H9 (cell line): ENCODE data around the gene ANP32A. TPM values are rescaled to one million over a fixed set of nuclear protein-coding genes. Genes with fewer than 3 reads are reported as not detected.

Experiments used
- DNase-seq: peaks from one replicate; pipeline ENCODE4 v3.0.0-alpha.2; 2017
- H2AFZ ChIP-seq: one replicate; pipeline ENCODE4 v1.6.1; 2013; ENCODE audit warnings: mild to moderate bottlenecking, low read length, control low read depth, moderate library complexity
- H2AK5ac ChIP-seq: 2 replicates; pipeline ENCODE4 v1.6.1; 2013; ENCODE audit warnings: low read length, control low read depth, mixed read lengths; ENCODE audit not compliant: insufficient read length
- H2BK120ac ChIP-seq: one replicate; pipeline ENCODE4 v1.6.1; 2013; ENCODE audit warnings: low read depth, mild to moderate bottlenecking, low read length, control low read depth, inconsistent platforms; ENCODE audit not compliant: poor library complexity, severe bottlenecking
- H2BK12ac ChIP-seq: 2 replicates; pipeline ENCODE4 v1.6.1; 2013; ENCODE audit warnings: low read length, control low read depth, mixed read lengths, low read depth; ENCODE audit not compliant: insufficient read length
- H2BK15ac ChIP-seq: 2 replicates; pipeline ENCODE4 v1.6.1; 2013; ENCODE audit warnings: low read depth, low read length, control low read depth
- H2BK20ac ChIP-seq: one replicate; pipeline ENCODE4 v1.6.1; 2013; ENCODE audit warnings: low read depth, mild to moderate bottlenecking, low read length, control low read depth, inconsistent platforms; ENCODE audit not compliant: poor library complexity, severe bottlenecking
- H2BK5ac ChIP-seq: 2 replicates; pipeline ENCODE4 v1.6.1; 2013; ENCODE audit warnings: low read length, control low read depth, mixed read lengths; ENCODE audit not compliant: insufficient read length
- H3K14ac ChIP-seq: 2 replicates; pipeline ENCODE4 v1.6.1; 2013; ENCODE audit warnings: low read length, control low read depth; ENCODE audit not compliant: insufficient read depth
- H3K18ac ChIP-seq: 2 replicates; pipeline ENCODE4 v1.6.1; 2013; ENCODE audit warnings: low read depth, mild to moderate bottlenecking, mixed read lengths, low read length, control low read depth; ENCODE audit not compliant: insufficient read length
- H3K23ac ChIP-seq: 2 replicates; pipeline ENCODE4 v1.6.1; 2013; ENCODE audit warnings: low read length, control low read depth, mixed read lengths, low read depth; ENCODE audit not compliant: insufficient read length
- H3K23me2 ChIP-seq: 2 replicates; pipeline ENCODE4 v1.6.1; 2013; ENCODE audit warnings: low read depth, mild to moderate bottlenecking, mixed read lengths, low read length, control low read depth; ENCODE audit not compliant: insufficient read length, poor library complexity, severe bottlenecking
- H3K27ac ChIP-seq: 2 replicates; pipeline ENCODE4 v1.5.1; 2013; ENCODE audit warnings: low read length, control low read depth, mixed read lengths, low read depth; ENCODE audit not compliant: insufficient read length
- H3K27me3 ChIP-seq: 2 replicates; pipeline ENCODE4 v1.6.1; 2013; ENCODE audit warnings: low read length, control low read depth, inconsistent platforms; ENCODE audit not compliant: insufficient read depth
- H3K4ac ChIP-seq: 2 replicates; pipeline ENCODE4 v1.6.1; 2013; ENCODE audit warnings: low read depth, mild to moderate bottlenecking, control low read depth, inconsistent platforms, low read length, moderate library complexity
- H3K4me1 ChIP-seq: 2 replicates; pipeline ENCODE4 v1.6.1; 2013; ENCODE audit warnings: low read length, control low read depth, inconsistent platforms; ENCODE audit not compliant: insufficient read depth
- H3K4me2 ChIP-seq: 2 replicates; pipeline ENCODE4 v1.6.1; 2013; ENCODE audit warnings: low read length, control low read depth, mixed read lengths; ENCODE audit not compliant: insufficient read length, insufficient read depth
- H3K56ac ChIP-seq: 2 replicates; pipeline ENCODE4 v1.6.1; 2013; ENCODE audit warnings: low read depth, mild to moderate bottlenecking, mixed read lengths, low read length, control low read depth; ENCODE audit not compliant: insufficient read length
- H3K79me1 ChIP-seq: 2 replicates; pipeline ENCODE4 v1.6.1; 2013; ENCODE audit warnings: low read depth, mild to moderate bottlenecking, moderate library complexity, low read length, control low read depth, inconsistent platforms; ENCODE audit not compliant: insufficient read depth, poor library complexity, severe bottlenecking
- H3K79me2 ChIP-seq: 2 replicates; pipeline ENCODE4 v1.6.1; 2013; ENCODE audit warnings: low read length, control low read depth, inconsistent platforms; ENCODE audit not compliant: insufficient read depth
- H3K9ac ChIP-seq: 2 replicates; pipeline ENCODE4 v1.6.1; 2013; ENCODE audit warnings: low read length, control low read depth, mixed read lengths; ENCODE audit not compliant: insufficient read length; ENCODE audit errors: extremely low read depth
- H3K9me3 ChIP-seq: one replicate; pipeline ENCODE4 v1.6.1; 2013; ENCODE audit warnings: low read depth, low read length, inconsistent platforms; ENCODE audit not compliant: control insufficient read depth
- H3T11ph ChIP-seq: one replicate; pipeline ENCODE4 v1.6.1; 2013; ENCODE audit warnings: mild to moderate bottlenecking, low read length, control low read depth, inconsistent platforms
- H4K20me1 ChIP-seq: one replicate; pipeline ENCODE4 v1.6.1; 2013; ENCODE audit not compliant: control insufficient read depth, insufficient read length, insufficient read depth
- H4K5ac ChIP-seq: 2 replicates; pipeline ENCODE4 v1.6.1; 2013; ENCODE audit warnings: low read depth, mild to moderate bottlenecking, mixed read lengths, low read length, control low read depth; ENCODE audit not compliant: insufficient read length
- H4K8ac ChIP-seq: replicated peaks from 2 replicates; pipeline ENCODE4 v1.6.1; 2013; ENCODE audit warnings: low read length, control low read depth, mixed read lengths, low read depth; ENCODE audit not compliant: insufficient read length
- H4K91ac ChIP-seq: 2 replicates; pipeline ENCODE4 v1.6.1; 2013; ENCODE audit warnings: low read depth, mild to moderate bottlenecking, moderate library complexity, mixed read lengths, low read length, control low read depth; ENCODE audit not compliant: insufficient read length
- H3K27ac Mint-ChIP-seq, 3 experiments: 2 replicates in 2 of 3; 3 replicates in 1 of 3; pipeline ENCODE4 v1.8.0; 2020 to 2021; ENCODE audit warnings: mixed read lengths in 3 of 3, mild to moderate bottlenecking in 1 of 3, moderate library complexity in 1 of 3
- H3K27me3 Mint-ChIP-seq: 2 replicates; pipeline ENCODE4 v1.8.0; 2021; ENCODE audit warnings: low read depth, mild to moderate bottlenecking, moderate library complexity, mixed read lengths
- H3K36me3 Mint-ChIP-seq, 3 experiments: 2 replicates in 2 of 3; 3 replicates in 1 of 3; pipeline ENCODE4 v1.8.0; 2020 to 2021; ENCODE audit warnings: low read depth in 3 of 3, mixed read lengths in 3 of 3; ENCODE audit not compliant: insufficient read depth in 1 of 3
- H3K4me1 Mint-ChIP-seq, 2 experiments: 2 replicates each; pipeline ENCODE4 v1.8.0; 2020; ENCODE audit warnings: mixed read lengths in 2 of 2
- H3K4me3 Mint-ChIP-seq, 2 experiments: 2 replicates in 1 of 2; 3 replicates in 1 of 2; pipeline ENCODE4 v1.8.0; 2020 to 2021; ENCODE audit warnings: mild to moderate bottlenecking in 2 of 2, mixed read lengths in 2 of 2, moderate library complexity in 1 of 2
- H3K9me3 Mint-ChIP-seq, 2 experiments: 2 replicates in 1 of 2; 3 replicates in 1 of 2; pipeline ENCODE4 v1.8.0; 2020; ENCODE audit warnings: mild to moderate bottlenecking in 2 of 2, mixed read lengths in 2 of 2, moderate library complexity in 1 of 2
- CTCF ChIP-seq: fragments of 200-600 bp; sonication (generic); conservative IDR thresholded peaks from 3 replicates; pipeline ENCODE4 v1.8.0; 2021; ENCODE audit warnings: antibody characterized with exemption, mild to moderate bottlenecking
- WGBS: extraction: QIAGEN DNeasy Blood & Tissue Kit; methylation state at CpG from one replicate; pipeline ENCODE4 v1.1.7; 2013; ENCODE audit warnings: missing lambda C conversion rate, low lambda C conversion rate, mixed read lengths; ENCODE audit not compliant: insufficient read length; ENCODE audit errors: extremely low coverage; 5-methylcytosine and 5-hydroxymethylcytosine counted together
- total RNA-seq: library from RNA; stranded (reverse); gene quantifications from 2 replicates; pipeline ENCODE4 v1.2.1, GENCODE V29; 2021

The ANP32A gene
- total RNA-seq, 1 experiment from 2014 or later = 318 TPM

- no peak overlapping the region for H3K14ac ChIP-seq
- H3K4me2 ChIP-seq = no peak overlapping the region
- no peak overlapping the region for H3K27ac ChIP-seq
- H2BK20ac ChIP-seq = no peak overlapping the region
- no peak overlapping the region for H4K91ac ChIP-seq
- no peak overlapping the region for H3K23ac ChIP-seq
- TF ChIP-seq CTCF = no peak
- H2BK5ac ChIP-seq = no peak overlapping the region
- peaks cover 43% of the 10 kb centered on the region; the same call in 1 of the 2 replicates for H3K4me1 ChIP-seq
- H2AFZ ChIP-seq = no peak overlapping the region
- H3K36me3 Mint-ChIP-seq = peaks cover 2 to 24% (median 13%) of the 10 kb centered on the region in 3 experiments; a peak in 6 of 7 replicates
- peaks cover 92 to 94% of the 10 kb centered on the region in 2 experiments for H3K4me1 Mint-ChIP-seq
- H3K9ac ChIP-seq = no peak overlapping the region
- H4K5ac ChIP-seq = no peak overlapping the region
- H4K8ac ChIP-seq = no peak overlapping the region
- H3K18ac ChIP-seq = no peak overlapping the region
- H3K27me3 Mint-ChIP-seq = no peaks in the 10 kb centered on the region
- H3K4ac ChIP-seq = no peak overlapping the region
- H3K9me3 Mint-ChIP-seq = 0 out of 5 replicates have a peak, but pooled peaks cover 0 to 1% of the 10 kb centered on the region in 2 experiments
- no peak overlapping the region for H3K4me3 Mint-ChIP-seq
- H4K20me1 ChIP-seq = no peaks in the 10 kb centered on the region
- no peak overlapping the region for H2BK120ac ChIP-seq
- no peak overlapping the region for H3K56ac ChIP-seq
- no CpG with 5 or more reads among the region's 4 CpGs for WGBS
- H2AK5ac ChIP-seq = no peak overlapping the region
- no peak overlapping the region for H2BK15ac ChIP-seq
- H3K9me3 ChIP-seq = no peaks in the 10 kb centered on the region
- no peak overlapping the region for H3K27ac Mint-ChIP-seq
- DNase-seq = no peak
- H3K79me2 ChIP-seq = peaks cover 33% of the 10 kb centered on the region; the same call in 1 of the 2 replicates
- no peaks in the 10 kb centered on the region for H3K27me3 ChIP-seq
- no peaks in the 10 kb centered on the region for H3K23me2 ChIP-seq
- no peak overlapping the region for H2BK12ac ChIP-seq
- peaks cover 24% of the 10 kb centered on the region for H3K79me1 ChIP-seq
- H3T11ph ChIP-seq = no peak overlapping the region
These were observed 26.4 kb downstream of the ANP32A start for GRCh38 chr15:68794307-68794706.
